ENCODE data around the gene RETREG1.

DNA sequence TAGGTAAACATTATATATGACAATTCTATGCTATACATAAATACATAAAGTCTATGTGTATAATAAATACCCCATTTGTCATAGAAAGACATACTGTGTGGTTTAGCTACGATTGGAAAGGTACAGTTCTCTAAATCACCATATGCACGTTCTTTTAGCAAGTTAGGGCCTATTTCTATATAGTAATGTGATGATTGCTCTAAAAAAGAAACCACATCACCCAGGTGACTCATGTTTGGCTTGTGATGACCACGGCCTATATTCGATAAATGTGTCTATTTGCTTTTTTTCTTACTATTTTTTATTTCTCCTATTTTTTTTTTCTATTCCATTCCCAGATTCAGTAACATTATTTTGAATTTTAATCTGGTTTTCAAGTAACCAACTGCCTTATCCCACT lies 34.7 kb downstream of the RETREG1 start:
- TF ChIP-seq, protein P1, sequence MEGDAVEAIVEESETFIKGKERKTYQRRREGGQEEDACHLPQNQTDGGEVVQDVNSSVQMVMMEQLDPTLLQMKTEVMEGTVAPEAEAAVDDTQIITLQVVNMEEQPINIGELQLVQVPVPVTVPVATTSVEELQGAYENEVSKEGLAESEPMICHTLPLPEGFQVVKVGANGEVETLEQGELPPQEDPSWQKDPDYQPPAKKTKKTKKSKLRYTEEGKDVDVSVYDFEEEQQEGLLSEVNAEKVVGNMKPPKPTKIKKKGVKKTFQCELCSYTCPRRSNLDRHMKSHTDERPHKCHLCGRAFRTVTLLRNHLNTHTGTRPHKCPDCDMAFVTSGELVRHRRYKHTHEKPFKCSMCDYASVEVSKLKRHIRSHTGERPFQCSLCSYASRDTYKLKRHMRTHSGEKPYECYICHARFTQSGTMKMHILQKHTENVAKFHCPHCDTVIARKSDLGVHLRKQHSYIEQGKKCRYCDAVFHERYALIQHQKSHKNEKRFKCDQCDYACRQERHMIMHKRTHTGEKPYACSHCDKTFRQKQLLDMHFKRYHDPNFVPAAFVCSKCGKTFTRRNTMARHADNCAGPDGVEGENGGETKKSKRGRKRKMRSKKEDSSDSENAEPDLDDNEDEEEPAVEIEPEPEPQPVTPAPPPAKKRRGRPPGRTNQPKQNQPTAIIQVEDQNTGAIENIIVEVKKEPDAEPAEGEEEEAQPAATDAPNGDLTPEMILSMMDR (IDR thresholded peaks at IDR 0.05; ENCODE audit: borderline replicate concordance, extremely low read depth, low read length, poor library complexity, severe bottlenecking) = no peak
- TF ChIP-seq EZH2 (IDR thresholded peaks at IDR 0.05; ENCODE audit: borderline replicate concordance, low read depth, low read length, severe bottlenecking) = no peak
